Activated CD4-positive, alpha-beta T cell treated with anti-CD3 and anti-CD28 coated beads, Interleukin-10, Interleukin-2, amounts not matched to agents 100 ng/mL and 50 ng/mL, durations not matched to agents 16 hours and 8 hours (primary cell): Measurements from ENCODE around the gene KLC4.
"Not testable (repeated sequence)": the region's sequence is repeated elsewhere in the genome, so short reads cannot be mapped to it uniquely, and the experiment has no call there.

ENCODE experiments used
- DNase-seq: peaks from one replicate; pipeline ENCODE4 v3.0.0-alpha.2; 2020

The KLC4 gene

DNA sequence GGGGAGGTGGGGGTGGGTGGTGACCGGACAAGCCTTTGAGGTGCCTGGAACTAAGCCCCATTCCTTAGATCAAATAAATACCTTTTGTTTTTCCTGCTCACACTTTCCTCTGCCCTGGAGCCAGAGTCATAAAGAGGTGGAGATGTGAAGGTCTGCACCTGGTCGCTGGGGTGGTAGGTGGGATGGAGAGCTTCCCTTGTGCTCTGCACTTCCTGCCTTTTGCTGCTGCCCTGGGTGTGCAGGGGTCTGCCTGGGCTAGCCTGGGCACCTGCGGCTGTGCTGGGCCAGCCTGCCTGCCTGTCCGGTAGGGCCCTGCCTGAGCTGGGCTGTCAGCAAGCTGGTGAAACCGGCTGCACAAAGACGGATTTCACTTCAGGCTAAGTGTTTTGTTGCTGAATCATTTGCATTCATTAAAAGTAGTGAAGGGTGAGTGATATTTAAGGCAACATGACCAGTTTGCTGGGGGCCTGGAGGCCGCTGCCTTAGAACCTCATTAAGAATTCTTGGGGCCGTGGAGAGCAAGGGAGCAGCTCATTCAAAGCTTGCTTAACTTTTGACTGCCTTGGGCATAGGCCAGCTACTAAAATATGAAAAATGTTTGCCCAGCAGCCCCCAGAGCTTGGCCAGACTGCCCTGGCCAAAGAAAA is 37.1 kb downstream of the KLC4 start:
- no peak for DNase-seq

DNA sequence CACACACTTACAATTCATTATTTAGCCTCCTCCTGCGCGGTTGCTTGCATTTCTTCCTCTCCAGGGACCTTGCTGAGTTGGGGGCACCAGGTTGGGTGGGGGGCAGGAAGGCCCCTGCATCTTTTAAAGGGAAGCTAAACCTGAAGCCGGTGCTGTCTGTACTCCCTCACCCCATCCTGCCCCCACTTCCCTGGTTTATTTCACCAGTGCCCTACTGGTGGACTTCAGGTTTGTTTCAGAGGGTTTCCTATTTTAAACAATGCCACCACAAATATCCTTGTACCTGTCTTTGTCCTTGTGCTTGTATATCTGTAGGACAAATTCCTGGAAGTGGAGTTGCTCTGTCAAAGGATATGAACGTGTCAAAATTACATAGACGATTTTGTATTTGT is 37.7 kb downstream of the KLC4 start:
- no peak for DNase-seq

DNA sequence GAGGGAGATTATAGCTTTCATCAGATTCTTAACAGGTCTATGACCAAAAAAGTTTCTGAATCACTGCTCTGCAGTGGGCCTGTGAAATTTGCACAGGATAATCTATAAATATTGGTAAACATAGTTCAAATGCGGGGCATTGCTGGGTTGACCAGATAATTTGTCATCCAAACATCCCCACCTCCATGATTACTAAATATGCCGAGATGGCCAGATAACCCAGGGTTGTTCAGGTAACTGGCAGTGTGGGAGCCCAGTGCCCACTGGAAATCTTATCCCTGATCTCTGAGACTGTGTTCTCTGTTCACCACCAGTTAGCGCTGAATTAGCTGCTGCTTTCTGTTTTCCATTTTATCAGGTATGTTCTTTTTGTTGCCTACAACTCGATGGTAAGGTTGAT is 38.1 kb downstream of the KLC4 start:
- no peak for DNase-seq

DNA sequence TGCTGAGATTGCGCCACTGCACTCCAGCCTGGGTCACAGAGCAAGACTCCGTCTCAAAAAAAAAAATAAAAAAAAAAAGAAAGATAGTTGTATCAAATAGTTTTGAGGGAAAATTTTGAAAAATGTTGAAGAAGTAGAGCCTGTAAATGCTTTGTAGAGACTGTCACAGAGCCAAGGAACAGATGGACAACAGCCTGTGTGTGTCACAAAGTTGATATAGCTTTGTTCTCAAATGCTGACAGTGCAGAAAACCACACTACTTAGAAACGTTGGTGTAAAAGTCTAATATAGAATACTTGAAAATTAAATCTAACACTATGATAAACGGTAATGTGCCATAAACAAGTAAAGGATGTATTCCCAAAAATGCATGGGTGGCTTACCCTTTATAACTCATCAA is 42.1 kb downstream of the KLC4 start:
- no peak for DNase-seq

DNA sequence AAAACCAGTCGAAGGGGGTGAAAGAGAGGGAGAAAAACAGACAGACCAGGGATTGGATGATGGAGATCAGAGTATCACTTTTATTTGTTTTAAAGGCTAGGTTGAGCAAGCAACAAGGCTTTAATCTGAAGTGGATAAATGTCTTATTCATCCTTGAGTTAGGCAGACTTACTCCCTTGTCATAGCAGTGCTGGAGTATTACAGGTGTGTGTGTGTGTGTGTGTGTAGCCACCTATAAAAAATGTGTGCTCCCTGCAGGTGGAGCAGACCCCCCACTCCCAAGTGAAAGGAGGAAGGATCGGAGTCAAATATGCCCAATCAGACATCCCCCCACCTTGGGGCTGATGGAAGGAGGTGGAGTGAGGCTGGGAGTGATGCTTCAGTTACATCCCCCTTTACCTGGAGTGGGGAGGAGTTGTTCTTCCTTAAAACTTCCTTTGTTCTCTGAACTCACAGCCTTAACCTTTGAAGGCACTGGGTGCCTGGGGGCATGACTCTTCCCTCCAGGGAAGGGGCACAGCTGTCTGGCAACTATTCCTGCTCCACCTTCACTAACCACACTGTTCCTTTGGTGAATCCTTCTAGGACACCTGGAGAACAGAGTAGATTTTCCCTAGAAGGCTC is 43.9 kb downstream of the KLC4 start:
- no peak for DNase-seq

DNA sequence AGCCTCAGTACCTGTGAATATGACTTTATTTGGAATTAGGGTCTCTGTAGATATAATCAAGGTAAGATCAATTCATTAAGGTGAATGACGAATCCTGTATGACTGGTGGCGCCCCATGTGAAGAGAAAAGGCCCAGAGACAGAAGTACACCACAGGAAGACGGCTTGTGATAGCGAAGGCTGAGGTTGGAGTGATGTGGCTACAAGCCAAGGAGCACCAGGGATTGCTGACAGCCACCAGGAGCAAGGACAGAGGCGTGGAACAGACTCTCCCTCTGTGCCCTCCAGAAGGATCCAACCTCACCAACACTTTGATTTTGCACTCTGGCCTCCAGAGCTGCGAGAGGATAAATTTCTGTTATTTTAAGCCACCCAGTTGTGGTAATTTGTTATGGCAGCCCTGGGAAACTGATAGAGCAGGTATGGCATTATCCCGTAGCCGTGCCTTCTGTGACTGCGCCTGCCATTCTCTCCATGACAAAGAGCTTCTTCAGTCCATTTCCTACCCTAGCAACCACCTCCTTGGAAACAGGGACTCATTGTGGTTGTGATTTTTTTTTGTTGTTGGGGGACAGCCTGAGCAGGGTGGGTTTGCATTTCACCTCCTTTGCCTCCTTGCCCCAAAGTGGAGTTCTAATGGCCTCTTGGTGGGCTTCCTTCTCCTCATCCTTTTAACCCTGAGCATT is 46.2 kb downstream of the KLC4 start:
- no peak for DNase-seq

DNA sequence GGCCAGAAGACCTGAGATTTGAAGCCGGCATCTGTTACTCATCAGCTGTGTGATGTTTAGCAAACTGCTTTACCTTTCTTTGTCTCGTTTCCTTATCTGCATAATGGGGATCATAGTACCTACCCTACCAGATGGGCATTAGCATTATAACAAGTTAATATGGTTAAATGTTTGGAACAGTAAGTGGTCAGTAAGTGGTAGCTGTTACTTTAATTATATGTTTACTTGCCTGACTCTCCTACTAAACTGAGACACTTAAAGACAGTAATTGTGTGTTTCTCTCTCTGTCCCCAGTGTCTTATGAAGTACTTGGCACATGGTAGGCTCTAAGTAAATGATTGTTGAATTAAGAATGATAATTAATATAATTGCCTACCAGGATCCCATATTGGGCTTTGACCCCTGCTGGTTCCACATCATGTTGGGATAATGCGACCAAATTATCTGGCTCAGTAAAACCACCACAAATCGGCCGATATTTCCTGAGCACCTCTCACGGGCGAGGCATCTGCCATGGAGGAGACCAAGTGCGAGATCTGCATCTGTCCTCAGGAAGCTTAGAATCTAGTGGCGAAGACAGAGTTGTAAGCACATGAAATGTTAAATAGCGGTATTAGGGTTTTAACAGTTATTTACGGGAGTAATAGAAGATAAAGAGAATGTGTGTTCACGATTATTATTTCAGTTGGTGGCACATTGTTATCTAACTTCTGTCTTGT is 48.1 kb downstream of the KLC4 start:
- DNase-seq: no peak

DNA sequence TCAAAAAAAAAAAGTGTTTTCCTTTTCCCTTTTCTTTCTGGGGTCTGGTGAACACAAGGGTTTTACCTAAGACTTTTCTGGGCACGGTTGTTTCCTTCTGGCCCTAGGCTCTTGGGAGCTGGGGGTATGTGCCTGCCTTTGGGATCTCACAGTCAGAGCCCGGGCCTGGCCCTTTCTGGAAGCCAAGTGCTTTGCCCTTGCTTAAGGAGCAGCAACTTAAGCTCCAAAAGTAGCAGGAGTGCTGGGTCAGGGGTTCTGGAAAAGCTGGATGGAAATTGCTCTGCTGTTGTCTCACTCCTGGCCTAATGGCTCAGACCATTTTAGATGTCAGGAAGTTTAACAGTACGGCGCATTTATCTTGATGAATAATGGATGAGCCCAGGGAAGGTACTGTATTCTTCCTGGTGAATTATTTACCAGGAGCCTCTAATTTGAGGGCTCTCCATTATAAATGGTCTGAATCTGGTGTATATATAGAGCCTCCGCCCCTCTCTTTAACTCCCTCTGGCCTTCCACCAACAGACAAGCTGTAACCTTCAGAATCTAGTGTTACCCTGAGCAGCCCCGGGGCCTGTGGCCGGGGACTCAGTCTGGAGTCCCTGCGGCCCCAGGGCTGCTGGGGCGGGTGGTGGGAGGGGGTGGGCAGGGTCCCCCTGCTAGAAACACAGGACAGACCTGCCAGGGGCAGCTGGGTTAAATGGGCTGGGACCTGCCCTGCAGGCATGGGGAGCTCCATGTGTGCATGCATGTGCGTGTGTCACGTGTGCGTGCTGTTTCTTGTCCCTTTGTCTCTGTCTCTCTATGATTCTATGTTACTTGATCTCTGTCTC is 54.2 kb downstream of the KLC4 start:
- no peak for DNase-seq

DNA sequence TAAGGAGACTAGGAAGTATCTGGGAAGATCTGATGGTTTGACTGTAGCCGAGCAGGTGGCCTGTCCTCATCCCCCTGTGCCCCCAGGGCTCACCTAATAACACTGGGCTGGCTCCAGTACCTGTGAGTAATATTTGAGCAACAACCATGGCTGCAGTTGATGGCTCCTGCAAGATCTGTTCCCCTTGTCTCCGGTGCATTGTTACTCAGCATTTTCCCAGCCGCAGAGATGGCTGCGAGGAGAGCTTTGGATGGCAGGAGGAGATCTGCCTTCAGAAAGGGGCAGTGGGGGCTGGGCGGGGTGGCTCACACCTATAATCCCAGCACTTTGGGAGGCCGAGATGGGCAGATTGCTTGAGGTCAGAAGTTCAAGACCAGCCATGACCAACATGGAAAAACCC is 55.9 kb downstream of the KLC4 start:
- DNase-seq: no peak

DNA sequence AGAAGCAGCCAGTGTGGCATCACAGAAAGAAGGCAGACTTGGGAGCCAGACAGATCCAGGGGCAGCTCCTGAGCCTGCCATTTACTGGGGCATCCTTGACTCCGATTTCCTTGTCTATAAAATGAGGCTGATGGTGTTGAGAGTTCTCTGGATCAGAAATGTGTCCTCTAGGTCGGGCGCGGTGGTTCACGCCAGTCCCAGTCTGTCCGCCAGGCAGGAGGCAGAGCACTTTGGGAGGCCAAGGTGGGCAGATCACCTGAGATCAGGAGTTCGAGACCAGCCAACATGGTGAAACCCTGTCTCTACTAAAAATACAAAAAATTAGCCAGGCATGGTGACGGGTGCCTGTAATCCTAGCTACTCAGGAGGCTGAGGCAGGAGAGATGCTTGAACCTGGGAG is 58.0 kb downstream of the KLC4 start:
- DNase-seq: not testable (repeated sequence)

DNA sequence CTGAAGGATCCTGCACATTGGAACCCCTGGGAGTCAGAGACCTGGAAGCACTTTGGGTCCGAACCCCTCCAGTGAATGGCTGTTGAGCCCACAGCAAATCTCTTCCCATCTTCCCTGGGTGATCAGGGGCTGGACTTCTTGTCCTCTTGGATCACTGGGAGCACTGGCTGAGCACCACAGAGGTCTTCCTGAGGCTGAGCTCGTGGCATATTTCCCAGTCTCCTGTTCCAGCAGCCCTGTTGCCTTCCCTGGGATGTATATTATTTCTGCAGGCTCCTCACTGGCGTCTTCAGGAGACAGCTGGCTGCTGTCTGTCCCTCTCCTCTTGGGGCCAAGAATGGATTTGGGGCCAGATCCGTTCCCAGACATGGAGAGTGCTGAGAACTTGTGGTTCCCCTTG is 60.1 kb downstream of the KLC4 start:
- no peak for DNase-seq

DNA sequence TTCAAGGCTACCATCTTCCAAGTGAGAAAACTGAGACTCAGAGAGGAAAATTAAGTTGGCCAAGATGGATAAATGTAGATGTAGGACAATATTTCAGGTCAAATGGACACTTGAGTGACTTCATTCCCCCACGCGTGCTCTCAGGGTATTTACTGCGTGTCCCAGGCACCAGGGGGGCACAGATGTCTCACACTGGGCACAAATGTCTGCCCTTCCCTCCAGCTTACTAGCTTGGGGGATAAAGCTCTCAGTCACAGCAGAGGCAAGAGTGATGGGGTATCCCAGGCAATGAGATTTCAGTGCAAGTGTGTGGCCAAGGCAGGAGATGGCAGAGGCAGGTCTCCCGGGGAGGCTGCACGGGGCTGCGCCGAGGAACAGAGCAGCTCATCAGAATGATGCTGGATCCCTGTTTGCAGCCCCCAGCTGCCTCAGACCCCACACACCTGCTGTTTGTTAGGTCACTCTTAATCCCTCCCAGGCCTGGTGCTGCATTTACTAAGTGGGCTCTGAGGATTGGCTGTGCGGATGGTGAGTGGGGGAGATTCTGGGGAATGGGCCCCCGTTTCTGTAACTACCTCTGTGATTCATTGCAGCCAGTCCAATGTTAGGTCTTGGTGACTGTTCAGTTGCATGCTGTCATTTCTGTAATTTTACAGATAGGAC is 60.8 kb downstream of the KLC4 start:
- no peak for DNase-seq

DNA sequence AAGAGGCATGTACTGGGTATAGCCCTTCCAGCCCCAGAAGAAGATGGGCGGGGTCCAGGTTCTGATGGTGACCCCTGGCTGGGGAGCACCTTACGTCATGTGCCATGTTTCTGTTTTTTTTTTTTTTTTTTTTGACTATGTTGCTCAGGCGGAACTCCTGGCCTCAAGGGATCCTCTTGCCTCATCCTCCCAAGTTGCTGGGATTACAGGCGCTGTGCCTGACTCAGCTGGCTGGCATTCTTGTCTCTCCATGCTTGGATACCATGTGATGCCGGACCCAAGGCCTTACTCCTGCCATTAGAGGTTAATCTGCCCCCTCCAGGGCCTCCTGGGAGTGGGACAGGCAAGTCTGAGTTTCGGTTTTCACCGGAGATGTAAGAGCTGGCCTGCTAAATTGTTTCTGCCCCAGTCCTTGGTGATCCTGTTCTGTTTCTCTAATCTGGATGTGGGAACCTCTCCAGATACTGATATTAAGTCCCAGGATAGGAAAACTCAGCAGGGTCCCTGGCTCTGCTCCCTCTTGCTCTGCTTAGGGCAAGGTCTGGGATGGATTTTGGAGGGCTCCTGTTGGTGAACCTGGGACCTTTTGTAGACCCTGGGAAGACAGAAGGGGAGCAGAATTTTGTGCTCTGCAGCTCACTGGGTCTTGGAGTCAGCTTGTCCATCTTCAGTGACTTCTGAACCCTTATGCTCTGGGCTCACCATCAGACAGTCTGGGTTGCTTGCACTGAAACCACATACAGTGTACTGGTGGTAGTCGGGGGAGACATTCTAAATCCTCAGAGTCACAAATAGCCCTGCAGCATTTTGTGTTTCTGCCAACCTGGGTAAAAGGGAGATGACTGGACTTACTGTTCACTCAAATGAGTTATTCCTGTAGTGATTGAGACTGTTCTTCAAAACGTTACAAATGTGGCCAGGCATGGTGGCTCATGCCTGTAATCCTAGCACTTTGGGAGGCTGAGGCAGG is 61.8 kb downstream of the KLC4 start:
- DNase-seq: no peak

DNA sequence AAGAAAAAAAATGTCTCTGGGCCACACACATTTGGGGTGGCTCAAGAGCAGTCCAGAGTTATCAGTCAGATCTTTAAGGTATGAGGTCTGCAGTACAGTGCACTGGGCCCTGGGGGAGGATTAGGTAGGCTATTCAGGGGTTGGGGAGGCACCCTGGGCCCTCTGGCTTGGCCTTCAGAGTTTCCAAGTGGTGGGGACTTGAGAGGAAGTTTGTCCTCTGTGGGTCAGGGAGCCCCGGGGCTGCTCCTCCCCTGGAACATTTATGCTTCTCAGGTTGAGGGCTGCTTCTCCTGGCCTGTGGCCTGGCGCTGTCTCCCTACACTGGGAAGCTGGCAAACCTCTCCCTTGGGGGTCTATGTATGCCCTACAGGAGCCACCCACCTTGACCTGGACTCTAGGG is 62.7 kb downstream of the KLC4 start:
- no peak for DNase-seq

DNA sequence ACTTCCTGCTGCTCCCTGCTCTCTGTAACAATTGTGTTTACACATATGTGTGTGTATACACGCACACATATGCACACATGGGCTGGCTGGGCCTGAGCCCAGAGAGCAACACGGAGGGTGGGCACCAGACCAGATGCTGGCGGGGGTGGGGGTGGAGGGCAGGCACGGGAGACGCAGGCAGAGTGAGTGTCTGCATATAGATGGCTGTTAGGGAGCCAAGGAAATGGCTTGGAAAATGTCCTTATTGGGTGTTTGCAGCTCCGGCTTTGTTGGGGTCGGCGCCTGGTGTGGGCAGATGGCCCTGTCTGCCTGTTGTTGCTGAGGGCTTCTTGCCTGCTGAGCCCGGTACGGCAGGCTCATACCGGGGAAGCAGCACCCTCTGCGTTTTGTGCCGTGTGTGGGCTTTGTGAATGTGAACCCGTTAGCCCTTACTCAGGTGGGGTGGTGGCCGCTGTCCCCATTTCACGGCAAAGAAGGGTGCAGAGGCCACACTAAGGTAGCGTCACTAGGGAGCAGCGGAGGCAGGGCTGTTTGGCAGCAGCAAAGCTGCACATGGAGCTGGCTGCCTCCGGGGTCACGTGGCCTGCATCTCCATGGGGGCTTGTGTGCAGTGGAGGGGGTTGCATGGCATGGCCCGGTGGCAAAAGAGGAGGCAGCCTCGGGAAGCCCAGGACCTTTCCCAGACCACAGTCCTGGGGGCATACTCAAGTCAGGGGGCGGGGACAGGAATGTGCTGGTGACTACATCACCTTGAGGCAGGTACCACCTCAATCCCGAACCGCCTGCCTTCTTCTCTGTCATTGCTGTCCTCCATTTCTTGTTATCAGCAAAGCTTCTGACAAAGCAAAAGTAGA is 64.3 kb downstream of the KLC4 start:
- DNase-seq: no peak

DNA sequence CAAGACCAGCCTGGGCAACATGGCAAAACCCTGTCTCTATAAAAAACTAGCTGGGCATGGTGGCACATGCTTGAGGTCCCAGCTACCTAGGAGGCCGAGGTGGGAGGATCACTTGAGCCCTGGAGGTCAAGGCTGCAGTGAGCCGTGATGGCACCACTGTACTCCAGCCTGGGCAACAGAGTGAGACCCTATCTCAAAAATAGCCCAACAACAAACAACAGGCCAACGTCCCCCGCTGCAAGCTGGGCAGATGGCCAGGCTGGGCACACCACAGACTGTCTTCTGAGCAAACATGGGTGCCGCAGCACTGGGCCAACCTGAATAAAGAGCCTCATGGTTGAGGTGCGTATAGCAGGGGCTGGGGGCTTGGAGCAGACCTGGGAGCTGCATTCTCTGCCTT is 65.0 kb downstream of the KLC4 start:
- no peak for DNase-seq
